ENCODE results near the gene WNT7A. TPM values are rescaled to one million over a fixed set of nuclear protein-coding genes. Genes with fewer than 3 reads are reported as not detected.

Gene WNT7A
- total and polyA plus RNA-seq, 2 experiments from 2014 or later, result not detected

GRCh38 chr3:13878281-13879101 lies 1.4 kb downstream of the WNT7A start:
- TF ChIP-seq CTCF (IDR thresholded peaks at IDR 0.05; ENCODE audit: low read depth, low read length), result no peak
- Histone ChIP-seq H3K27ac (no peak overlapping the region), H3K4me3 (peak overlapping the region; percentile 18), H3K36me3 (no peaks in the 10 kb centered on the region), H3K27me3 (peaks cover 100% of the 10 kb centered on the region), H3K9me3 (ENCODE audit: low read depth) (no peaks in the 10 kb centered on the region), H3K4me1 (ENCODE audit: low read depth) (peaks cover 3% of the 10 kb centered on the region)
- DNase-seq (ENCODE audit: low read depth in 1 of 2, low spot score in 1 of 2), result peak in 1 of 2 donors; percentile 42

GRCh38 chr3:13877911-13878280 lies 2.0 kb downstream of the WNT7A start:
- Histone ChIP-seq H3K36me3 (no peaks in the 10 kb centered on the region), H3K4me1 (ENCODE audit: low read depth) (peaks cover 3% of the 10 kb centered on the region), H3K9me3 (ENCODE audit: low read depth) (no peaks in the 10 kb centered on the region), H3K27ac (no peak overlapping the region), H3K4me3 (peak overlapping the region; percentile 18), H3K27me3 (peaks cover 100% of the 10 kb centered on the region)
- no peak for DNase-seq (ENCODE audit: low read depth in 1 of 2, low spot score in 1 of 2)
- TF ChIP-seq CTCF (IDR thresholded peaks at IDR 0.05; ENCODE audit: low read depth, low read length), result no peak

GRCh38 chr3:13876451-13877100 lies 3.3 kb downstream of the WNT7A start:
- DNase-seq (ENCODE audit: low read depth in 1 of 2, low spot score in 1 of 2), result no peak
- H3K4me3 ChIP-seq, result no peak overlapping the region
- no peaks in the 10 kb centered on the region for H3K9me3 ChIP-seq (ENCODE audit: low read depth)
- H3K4me1 ChIP-seq (ENCODE audit: low read depth), result peaks cover 3% of the 10 kb centered on the region
- no peak overlapping the region for H3K27ac ChIP-seq
- no peak for TF ChIP-seq CTCF (IDR thresholded peaks at IDR 0.05; ENCODE audit: low read depth, low read length)
- no peaks in the 10 kb centered on the region for H3K36me3 ChIP-seq
- peaks cover 100% of the 10 kb centered on the region for H3K27me3 ChIP-seq

GRCh38 chr3:13874891-13875290 lies 5.0 kb downstream of the WNT7A start:
- H3K36me3 ChIP-seq, result no peaks in the 10 kb centered on the region
- no peak for DNase-seq (ENCODE audit: low read depth in 1 of 2, low spot score in 1 of 2)
- H3K9me3 ChIP-seq (ENCODE audit: low read depth), result no peaks in the 10 kb centered on the region
- no peak overlapping the region for H3K4me3 ChIP-seq
- TF ChIP-seq CTCF (IDR thresholded peaks at IDR 0.05; ENCODE audit: low read depth, low read length), result no peak
- H3K27ac ChIP-seq, result no peak overlapping the region
- peaks cover 99% of the 10 kb centered on the region for H3K27me3 ChIP-seq
- no peaks in the 10 kb centered on the region for H3K4me1 ChIP-seq (ENCODE audit: low read depth)

- Histone ChIP-seq H3K4me3 (no peak overlapping the region), H3K4me1 (ENCODE audit: low read depth) (no peaks in the 10 kb centered on the region), H3K27ac (no peak overlapping the region), H3K9me3 (ENCODE audit: low read depth) (no peaks in the 10 kb centered on the region), H3K27me3 (peaks cover 92% of the 10 kb centered on the region), H3K36me3 (no peaks in the 10 kb centered on the region)
- no peak for DNase-seq (ENCODE audit: low read depth in 1 of 2, low spot score in 1 of 2)
- no peak for TF ChIP-seq CTCF (IDR thresholded peaks at IDR 0.05; ENCODE audit: low read depth, low read length)
These were observed 6.1 kb downstream of the WNT7A start for GRCh38 chr3:13873818-13874217.
